Spinal cord (tissue), 10 donors: ENCODE results near the gene DNAJC11. TPM values are rescaled to one million over a fixed set of nuclear protein-coding genes. Genes with fewer than 3 reads are reported as not detected.

ENCODE experiments used
- DNase-seq, 6 donors: peaks; one replicate each; pipeline versions ENCODE4 v3.0.0 to v3.0.0-alpha.2; 2013 to 2015; ENCODE audit warnings: low spot score in 6 of 6, low read depth in 4 of 6
- H3K27ac ChIP-seq: one replicate; pipeline ENCODE4 v1.5.1; 2013; ENCODE audit warnings: low read depth, low read length, control low read depth
- H3K27me3 ChIP-seq: one replicate; pipeline ENCODE4 v1.6.1; 2013; ENCODE audit warnings: low read length; ENCODE audit not compliant: control insufficient read depth, insufficient read depth
- H3K36me3 ChIP-seq: one replicate; pipeline ENCODE4 v1.6.1; 2013; ENCODE audit warnings: low read length; ENCODE audit not compliant: control insufficient read depth, insufficient read depth
- H3K4me1 ChIP-seq: one replicate; pipeline ENCODE4 v1.6.1; 2013; ENCODE audit warnings: low read length; ENCODE audit not compliant: control insufficient read depth, insufficient read depth
- H3K4me3 ChIP-seq: one replicate; pipeline ENCODE4 v1.5.1; 2013; ENCODE audit warnings: low read depth, low read length, control low read depth
- H3K9me3 ChIP-seq: one replicate; pipeline ENCODE4 v1.6.1; 2013; ENCODE audit warnings: low read length; ENCODE audit not compliant: control insufficient read depth, insufficient read depth
- WGBS: methylation state at CpG from one replicate; pipeline ENCODE4 v1.1.5; 2013; ENCODE audit warnings: missing lambda C conversion rate; ENCODE audit not compliant: insufficient coverage; 5-methylcytosine and 5-hydroxymethylcytosine counted together
- polyA plus RNA-seq, 2 donors: library from polyadenylated mRNA; unstranded; fragments of 120-200 nt; gene quantifications; one replicate each; pipeline ENCODE4 v1.2.1, GENCODE V29; 2013; ENCODE audit not compliant: insufficient read length in 2 of 2
- total RNA-seq, 2 donors: library from RNA; depleted of rRNA in 1 of 2; stranded (reverse); fragments of 120-200 nt in 1 of 2; fragments of >200 nt in 1 of 2; gene quantifications; one replicate each; pipeline versions ENCODE4 v1.2.3 to v1.2.4, GENCODE V29; 2013 to 2014
- donor health status: healthy.

The DNAJC11 gene
- total and polyA plus RNA-seq, 4 donors, result 32.5 to 58.5 (median 40.0) TPM

GRCh38 chr1:6596886-6597776 is 104.5 kb downstream of the DNAJC11 start:
- WGBS, result 92% methylated on average over 7 of the region's 15 CpGs
- Histone ChIP-seq H3K4me1 (peaks cover 46% of the 10 kb centered on the region), H3K36me3 (peaks cover 71% of the 10 kb centered on the region), H3K27ac (no peak overlapping the region), H3K4me3 (no peak overlapping the region), H3K27me3 (no peaks in the 10 kb centered on the region), H3K9me3 (no peaks in the 10 kb centered on the region)
- DNase-seq, result no peak

GRCh38 chr1:6596351-6596750 is 105.3 kb downstream of the DNAJC11 start:
- Histone ChIP-seq H3K36me3 (peaks cover 78% of the 10 kb centered on the region), H3K27me3 (no peaks in the 10 kb centered on the region), H3K9me3 (no peaks in the 10 kb centered on the region), H3K4me3 (no peak overlapping the region), H3K4me1 (peaks cover 45% of the 10 kb centered on the region), H3K27ac (no peak overlapping the region)
- DNase-seq, result no peak
- 51% methylated on average over 6 of the region's 7 CpGs for whole genome bisulfite sequencing

- H3K9me3 ChIP-seq, result no peaks in the 10 kb centered on the region
- no peak overlapping the region for H3K4me3 ChIP-seq
- no peaks in the 10 kb centered on the region for H3K27me3 ChIP-seq
- DNase-seq, result no peak
- H3K36me3 ChIP-seq, result peaks cover 85% of the 10 kb centered on the region
- 92% methylated on average over 11 of the region's 11 CpGs for WGBS
- no peak overlapping the region for H3K27ac ChIP-seq
- peaks cover 33% of the 10 kb centered on the region for H3K4me1 ChIP-seq
Observed at GRCh38 chr1:6594977-6595740, 106.5 kb downstream of the DNAJC11 start.

- 97% methylated on average over 12 of the region's 15 CpGs for WGBS
- no peak for DNase-seq
- Histone ChIP-seq H3K9me3 (no peaks in the 10 kb centered on the region), H3K4me1 (peaks cover 20% of the 10 kb centered on the region), H3K27me3 (no peaks in the 10 kb centered on the region), H3K27ac (no peak overlapping the region), H3K4me3 (no peak overlapping the region), H3K36me3 (peaks cover 90% of the 10 kb centered on the region)
Observed at GRCh38 chr1:6593810-6594209, 107.8 kb downstream of the DNAJC11 start.

- DNase-seq, result no peak
- Histone ChIP-seq H3K9me3 (no peaks in the 10 kb centered on the region), H3K36me3 (peaks cover 91% of the 10 kb centered on the region), H3K27ac (no peak overlapping the region), H3K4me1 (peaks cover 24% of the 10 kb centered on the region), H3K27me3 (no peaks in the 10 kb centered on the region), H3K4me3 (no peak overlapping the region)
- 95% methylated on average over 33 of the region's 38 CpGs for WGBS
Observed at GRCh38 chr1:6592865-6593593, 108.6 kb downstream of the DNAJC11 start.

GRCh38 chr1:6592441-6592840 is 109.2 kb downstream of the DNAJC11 start:
- H3K36me3 ChIP-seq, result peaks cover 91% of the 10 kb centered on the region
- WGBS, result 69% methylated on average over 3 of the region's 5 CpGs
- H3K4me1 ChIP-seq, result peaks cover 24% of the 10 kb centered on the region

GRCh38 chr1:6591644-6592043 is 110.0 kb downstream of the DNAJC11 start:
- no peaks in the 10 kb centered on the region for H3K27me3 ChIP-seq
- WGBS, result 87% methylated on average over 6 of the region's 6 CpGs
- H3K9me3 ChIP-seq, result no peaks in the 10 kb centered on the region
- H3K4me3 ChIP-seq, result no peak overlapping the region
- peaks cover 24% of the 10 kb centered on the region for H3K4me1 ChIP-seq
- H3K36me3 ChIP-seq, result peaks cover 91% of the 10 kb centered on the region
- no peak overlapping the region for H3K27ac ChIP-seq
- no peak for DNase-seq

More at GRCh38 chr1:6592441-6592840, 109.2 kb downstream of the DNAJC11 start:
- Histone ChIP-seq H3K9me3 (no peaks in the 10 kb centered on the region), H3K27ac (no peak overlapping the region), H3K27me3 (no peaks in the 10 kb centered on the region), H3K4me3 (no peak overlapping the region)
- no peak for DNase-seq

GRCh38 chr1:6591222-6591621 is 110.4 kb downstream of the DNAJC11 start:
- H3K4me1 ChIP-seq, result peaks cover 26% of the 10 kb centered on the region
- peaks cover 92% of the 10 kb centered on the region for H3K36me3 ChIP-seq
- no peaks in the 10 kb centered on the region for H3K9me3 ChIP-seq
- no peak overlapping the region for H3K27ac ChIP-seq
- no peak for DNase-seq
- no peaks in the 10 kb centered on the region for H3K27me3 ChIP-seq
- no peak overlapping the region for H3K4me3 ChIP-seq
- 94% methylated on average over 13 of the region's 13 CpGs for WGBS

- no peak overlapping the region for H3K27ac ChIP-seq
- H3K36me3 ChIP-seq, result peaks cover 94% of the 10 kb centered on the region
Observed at GRCh38 chr1:6590046-6590445, 111.6 kb downstream of the DNAJC11 start.

More at GRCh38 chr1:6590046-6590445, 111.6 kb downstream of the DNAJC11 start:
- H3K4me1 ChIP-seq, result peaks cover 27% of the 10 kb centered on the region
- WGBS, result 96% methylated on average over 4 of the region's 7 CpGs
- H3K9me3 ChIP-seq, result no peaks in the 10 kb centered on the region
- DNase-seq, result no peak
- no peak overlapping the region for H3K4me3 ChIP-seq
- no peaks in the 10 kb centered on the region for H3K27me3 ChIP-seq
